HepG2 (cell line): ENCODE data around the gene NEU1. TPM values are rescaled to one million over a fixed set of nuclear protein-coding genes. Genes with fewer than 3 reads are reported as not detected.
A peak's percentile ranks its signal among the peaks of the same experiment; 100 is the strongest.

Experiments used
- CENPX ChIP-seq: sonication (generic); formaldehyde crosslinking; IDR thresholded peaks from 2 replicates; pipeline ENCODE4 v1.9.0; 2021; ENCODE audit warnings: mild to moderate bottlenecking, missing genetic modification reagents, moderate library complexity
- GFI1 ChIP-seq: sonication (generic); formaldehyde crosslinking; IDR thresholded peaks from 2 replicates; pipeline ENCODE4 v1.5.0; 2020; ENCODE audit warnings: missing genetic modification reagents, mild to moderate bottlenecking, borderline replicate concordance
- HOXA9 ChIP-seq: sonication (generic); formaldehyde crosslinking; IDR thresholded peaks from 2 replicates; pipeline ENCODE4 v1.8.1; 2022; ENCODE audit warnings: missing genetic modification reagents, mild to moderate bottlenecking, moderate library complexity, borderline replicate concordance
- PAF1 ChIP-seq: IDR thresholded peaks from 2 replicates; pipeline ENCODE4 v1.6.1; 2016; ENCODE audit warnings: missing genetic modification reagents, missing compliant biosample characterization
- PHB2 ChIP-seq: fragments of 450-650 bp; IDR thresholded peaks from 2 replicates; pipeline ENCODE4 v1.6.1; 2018; ENCODE audit not compliant: partially characterized antibody
- SMAD3 ChIP-seq: sonication (generic); formaldehyde crosslinking; IDR thresholded peaks from 2 replicates; pipeline ENCODE4 v1.4.0; 2020; ENCODE audit warnings: missing genetic modification reagents
- SYNCRIP ChIP-seq: fragments of 200-400 bp; formaldehyde crosslinking; IDR thresholded peaks from 2 replicates; pipeline ENCODE4 v1.6.1; 2018; ENCODE audit warnings: mild to moderate bottlenecking, low read depth, low read length; ENCODE audit not compliant: insufficient read depth
- TBX3 ChIP-seq: fragments of 450-650 bp; IDR thresholded peaks from 2 replicates; pipeline ENCODE4 v1.6.1; 2017; ENCODE audit warnings: antibody characterized with exemption, mild to moderate bottlenecking, inconsistent platforms, borderline replicate concordance
- TRAFD1 ChIP-seq: sonication (generic); formaldehyde crosslinking; IDR thresholded peaks from 2 replicates; pipeline ENCODE4 v1.5.1; 2020; ENCODE audit warnings: missing genetic modification reagents, mild to moderate bottlenecking, borderline replicate concordance
- ZNF12 ChIP-seq: sonication (generic); formaldehyde crosslinking; IDR thresholded peaks from 2 replicates; pipeline ENCODE4 v1.5.0; 2020; ENCODE audit warnings: missing genetic modification reagents
- ZNF616 ChIP-seq: sonication (generic); formaldehyde crosslinking; IDR thresholded peaks from 2 replicates; pipeline ENCODE4 v1.5.0; 2020; ENCODE audit warnings: low read depth, mild to moderate bottlenecking, missing genetic modification reagents
- polyA plus RNA-seq, 8 experiments: library from polyadenylated mRNA; depleted of rRNA in 3 of 8; stranded (reverse) in 7 of 8; unstranded in 1 of 8; fragments of >200 nt; fragmentation: Illumina TruSeq in 4 of 8; extraction: Trizol in 4 of 8; gene quantifications; 2 replicates each; pipeline versions ENCODE4 v1.2.1 to v1.2.3, GENCODE V29; 2011 to 2016; ENCODE audit warnings: low read depth in 4 of 8, missing spikeins in 1 of 8, mixed read lengths in 1 of 8; ENCODE audit not compliant: insufficient read depth in 1 of 8
- total RNA-seq, 5 experiments: library from RNA; depleted of rRNA; stranded (reverse); fragments of >200 nt; fragmentation: Illumina TruSeq; extraction: Trizol; gene quantifications; 2 replicates each; pipeline ENCODE4 v1.2.3, GENCODE V29; 2016; ENCODE audit warnings: low read depth in 1 of 5
- TF ChIP-seq, protein P1 (sequence below): sonication (generic); formaldehyde crosslinking; IDR thresholded peaks from 2 replicates; pipeline ENCODE4 v1.5.1; 2020; ENCODE audit warnings: mild to moderate bottlenecking, missing genetic modification reagents, moderate library complexity
- TF ChIP-seq, protein P2 (sequence below): sonication (generic); formaldehyde crosslinking; IDR thresholded peaks from 2 replicates; pipeline ENCODE4 v1.4.0; 2020; ENCODE audit warnings: mild to moderate bottlenecking, missing genetic modification reagents
- TF ChIP-seq, protein P3 (sequence below): sonication (generic); formaldehyde crosslinking; IDR thresholded peaks from 2 replicates; pipeline ENCODE4 v1.8.0; 2022; ENCODE audit warnings: mild to moderate bottlenecking, missing genetic modification reagents, borderline replicate concordance
- TF ChIP-seq, protein P4 (sequence below): sonication (generic); formaldehyde crosslinking; IDR thresholded peaks from 2 replicates; pipeline ENCODE4 v1.9.0; 2022; ENCODE audit warnings: missing genetic modification reagents, mild to moderate bottlenecking, borderline replicate concordance
- TF ChIP-seq, protein P5 (sequence below): conservative IDR thresholded peaks from 2 replicates; pipeline ENCODE4 v1.6.1; 2018; ENCODE audit warnings: missing genetic modification reagents

NEU1 gene
- total and polyA plus RNA-seq, 2 of the 13 experiments (the other 11 are each of a cell fraction or from before 2014, with no cell fraction given): 215 to 297 TPM

DNA sequence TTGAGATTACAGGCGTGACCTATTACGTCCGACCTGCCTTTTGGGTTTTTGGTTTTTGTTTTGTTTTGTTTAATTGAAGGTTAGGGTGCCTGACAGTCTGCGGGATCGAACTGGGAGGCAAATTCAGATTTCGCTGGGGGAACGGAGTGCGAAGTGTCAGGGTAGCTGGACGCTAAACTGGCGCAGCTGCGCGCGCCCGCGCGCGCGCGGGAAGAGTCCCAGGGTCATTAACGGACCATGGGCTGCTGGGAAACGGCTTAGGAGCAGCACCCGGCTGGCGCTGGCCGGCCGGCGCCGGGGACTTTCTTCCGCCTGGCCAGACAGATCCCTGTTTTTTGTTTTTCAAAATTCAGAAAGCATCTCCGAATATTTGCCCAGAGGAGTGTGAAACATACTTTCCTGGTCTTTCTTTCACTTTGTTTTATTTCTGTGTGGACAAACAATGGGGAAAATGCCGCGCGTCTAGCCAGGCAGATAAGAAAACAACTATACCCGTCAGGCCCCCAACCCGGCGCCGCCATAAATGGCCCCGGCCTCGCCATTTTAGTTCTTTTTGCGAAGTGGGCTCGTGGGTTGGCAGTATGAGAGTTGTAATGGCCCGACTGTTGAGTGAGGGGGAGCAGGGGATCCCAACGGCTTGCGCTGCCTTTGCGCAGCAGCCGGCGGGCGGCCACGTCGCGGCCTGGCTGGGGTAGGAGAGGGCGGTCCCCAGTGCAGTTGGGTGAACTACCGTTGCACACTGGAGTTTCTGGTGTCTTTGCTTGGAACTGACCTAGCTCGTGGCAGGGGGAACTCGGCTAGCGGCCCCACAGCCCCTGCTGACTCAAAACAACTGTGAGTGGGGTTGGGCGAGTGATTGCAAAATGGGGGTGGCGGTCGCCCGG, 28.0 kb downstream of the NEU1 start (continued):
- TF ChIP-seq PHB2 (no peak), SYNCRIP (no peak), ZNF12 (CRISPR knock-in tag) (peak; percentile 60; the same call in 1 of the 2 replicates), TBX3 (0 out of 2 replicates have a peak, but pooled peaks have one; percentile 34), GFI1 (peak; percentile 15; the same call in 1 of the 2 replicates), HOXA9 (CRISPR knock-in tag) (peak; percentile 46; the same call in 1 of the 2 replicates), SMAD3 (CRISPR knock-in tag) (0 out of 2 replicates have a peak, but pooled peaks have one; percentile 58), ZNF616 (CRISPR knock-in tag) (no peak; the same call in 1 of the 2 replicates), PAF1 (CRISPR knock-in tag) (peak; percentile 37; the same call in 1 of the 2 replicates), CENPX (CRISPR knock-in tag) (no peak), TRAFD1 (CRISPR knock-in tag) (0 out of 2 replicates have a peak, but pooled peaks have one; percentile 25)
- TF ChIP-seq, protein P1, sequence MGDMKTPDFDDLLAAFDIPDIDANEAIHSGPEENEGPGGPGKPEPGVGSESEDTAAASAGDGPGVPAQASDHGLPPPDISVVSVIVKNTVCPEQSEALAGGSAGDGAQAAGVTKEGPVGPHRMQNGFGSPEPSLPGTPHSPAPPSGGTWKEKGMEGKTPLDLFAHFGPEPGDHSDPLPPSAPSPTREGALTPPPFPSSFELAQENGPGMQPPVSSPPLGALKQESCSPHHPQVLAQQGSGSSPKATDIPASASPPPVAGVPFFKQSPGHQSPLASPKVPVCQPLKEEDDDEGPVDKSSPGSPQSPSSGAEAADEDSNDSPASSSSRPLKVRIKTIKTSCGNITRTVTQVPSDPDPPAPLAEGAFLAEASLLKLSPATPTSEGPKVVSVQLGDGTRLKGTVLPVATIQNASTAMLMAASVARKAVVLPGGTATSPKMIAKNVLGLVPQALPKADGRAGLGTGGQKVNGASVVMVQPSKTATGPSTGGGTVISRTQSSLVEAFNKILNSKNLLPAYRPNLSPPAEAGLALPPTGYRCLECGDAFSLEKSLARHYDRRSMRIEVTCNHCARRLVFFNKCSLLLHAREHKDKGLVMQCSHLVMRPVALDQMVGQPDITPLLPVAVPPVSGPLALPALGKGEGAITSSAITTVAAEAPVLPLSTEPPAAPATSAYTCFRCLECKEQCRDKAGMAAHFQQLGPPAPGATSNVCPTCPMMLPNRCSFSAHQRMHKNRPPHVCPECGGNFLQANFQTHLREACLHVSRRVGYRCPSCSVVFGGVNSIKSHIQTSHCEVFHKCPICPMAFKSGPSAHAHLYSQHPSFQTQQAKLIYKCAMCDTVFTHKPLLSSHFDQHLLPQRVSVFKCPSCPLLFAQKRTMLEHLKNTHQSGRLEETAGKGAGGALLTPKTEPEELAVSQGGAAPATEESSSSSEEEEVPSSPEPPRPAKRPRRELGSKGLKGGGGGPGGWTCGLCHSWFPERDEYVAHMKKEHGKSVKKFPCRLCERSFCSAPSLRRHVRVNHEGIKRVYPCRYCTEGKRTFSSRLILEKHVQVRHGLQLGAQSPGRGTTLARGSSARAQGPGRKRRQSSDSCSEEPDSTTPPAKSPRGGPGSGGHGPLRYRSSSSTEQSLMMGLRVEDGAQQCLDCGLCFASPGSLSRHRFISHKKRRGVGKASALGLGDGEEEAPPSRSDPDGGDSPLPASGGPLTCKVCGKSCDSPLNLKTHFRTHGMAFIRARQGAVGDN (CRISPR knock-in tag): peak; percentile 96
- TF ChIP-seq, protein P2, sequence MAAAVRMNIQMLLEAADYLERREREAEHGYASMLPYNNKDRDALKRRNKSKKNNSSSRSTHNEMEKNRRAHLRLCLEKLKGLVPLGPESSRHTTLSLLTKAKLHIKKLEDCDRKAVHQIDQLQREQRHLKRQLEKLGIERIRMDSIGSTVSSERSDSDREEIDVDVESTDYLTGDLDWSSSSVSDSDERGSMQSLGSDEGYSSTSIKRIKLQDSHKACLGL (CRISPR knock-in tag): peak; percentile 56
- TF ChIP-seq, protein P3, sequence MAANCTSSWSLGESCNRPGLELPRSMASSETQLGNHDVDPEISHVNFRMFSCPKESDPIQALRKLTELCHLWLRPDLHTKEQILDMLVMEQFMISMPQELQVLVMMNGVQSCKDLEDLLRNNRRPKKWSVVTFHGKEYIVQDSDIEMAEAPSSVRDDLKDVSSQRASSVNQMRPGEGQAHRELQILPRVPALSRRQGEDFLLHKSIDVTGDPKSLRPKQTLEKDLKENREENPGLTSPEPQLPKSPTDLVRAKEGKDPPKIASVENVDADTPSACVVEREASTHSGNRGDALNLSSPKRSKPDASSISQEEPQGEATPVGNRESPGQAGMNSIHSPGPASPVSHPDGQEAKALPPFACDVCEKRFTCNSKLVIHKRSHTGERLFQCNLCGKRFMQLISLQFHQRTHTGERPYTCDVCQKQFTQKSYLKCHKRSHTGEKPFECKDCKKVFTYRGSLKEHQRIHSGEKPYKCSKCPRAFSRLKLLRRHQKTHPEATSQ (CRISPR knock-in tag): peak; percentile 75; the same call in 1 of the 2 replicates
- TF ChIP-seq, protein P4, sequence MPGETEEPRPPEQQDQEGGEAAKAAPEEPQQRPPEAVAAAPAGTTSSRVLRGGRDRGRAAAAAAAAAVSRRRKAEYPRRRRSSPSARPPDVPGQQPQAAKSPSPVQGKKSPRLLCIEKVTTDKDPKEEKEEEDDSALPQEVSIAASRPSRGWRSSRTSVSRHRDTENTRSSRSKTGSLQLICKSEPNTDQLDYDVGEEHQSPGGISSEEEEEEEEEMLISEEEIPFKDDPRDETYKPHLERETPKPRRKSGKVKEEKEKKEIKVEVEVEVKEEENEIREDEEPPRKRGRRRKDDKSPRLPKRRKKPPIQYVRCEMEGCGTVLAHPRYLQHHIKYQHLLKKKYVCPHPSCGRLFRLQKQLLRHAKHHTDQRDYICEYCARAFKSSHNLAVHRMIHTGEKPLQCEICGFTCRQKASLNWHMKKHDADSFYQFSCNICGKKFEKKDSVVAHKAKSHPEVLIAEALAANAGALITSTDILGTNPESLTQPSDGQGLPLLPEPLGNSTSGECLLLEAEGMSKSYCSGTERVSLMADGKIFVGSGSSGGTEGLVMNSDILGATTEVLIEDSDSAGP (CRISPR knock-in tag): peak; percentile 87
- TF ChIP-seq, protein P5, sequence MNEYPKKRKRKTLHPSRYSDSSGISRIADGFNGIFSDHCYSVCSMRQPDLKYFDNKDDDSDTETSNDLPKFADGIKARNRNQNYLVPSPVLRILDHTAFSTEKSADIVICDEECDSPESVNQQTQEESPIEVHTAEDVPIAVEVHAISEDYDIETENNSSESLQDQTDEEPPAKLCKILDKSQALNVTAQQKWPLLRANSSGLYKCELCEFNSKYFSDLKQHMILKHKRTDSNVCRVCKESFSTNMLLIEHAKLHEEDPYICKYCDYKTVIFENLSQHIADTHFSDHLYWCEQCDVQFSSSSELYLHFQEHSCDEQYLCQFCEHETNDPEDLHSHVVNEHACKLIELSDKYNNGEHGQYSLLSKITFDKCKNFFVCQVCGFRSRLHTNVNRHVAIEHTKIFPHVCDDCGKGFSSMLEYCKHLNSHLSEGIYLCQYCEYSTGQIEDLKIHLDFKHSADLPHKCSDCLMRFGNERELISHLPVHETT: no peak
